HG02970 (cell line): Measurements from ENCODE around the gene C20orf173.
"Not testable (repeated sequence)": the region's sequence is repeated elsewhere in the genome, so short reads cannot be mapped to it uniquely, and the experiment has no call there.

Experiments used
- ATAC-seq: cut with Tn5 transposase; IDR thresholded peaks from one replicate; pipeline ENCODE4 v1.9.1; 2021; ENCODE audit warnings: mild to moderate bottlenecking, moderate library complexity, moderate number of reproducible peaks; ENCODE audit not compliant: unreplicated experiment, low FRiP score

Gene C20orf173

DNA sequence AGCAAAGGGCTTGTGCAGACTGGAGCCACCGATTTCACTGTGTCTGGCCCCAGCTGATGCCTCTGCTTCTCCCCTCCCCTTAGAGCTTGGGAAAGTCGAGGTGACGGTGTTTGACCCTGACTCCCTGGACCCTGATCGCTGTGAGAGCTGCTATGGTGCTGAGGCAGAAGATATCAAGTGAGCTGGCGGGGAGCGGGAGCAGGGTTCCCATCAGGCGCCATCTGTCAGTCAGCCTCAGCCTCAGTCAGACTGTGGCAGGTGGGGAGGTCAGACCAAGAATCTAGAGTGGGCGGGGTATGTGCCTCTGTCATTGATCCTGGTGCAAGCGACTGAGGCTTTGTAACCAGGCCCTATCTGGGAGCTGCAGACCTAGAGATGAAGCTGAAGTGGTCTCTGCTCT is 17.9 kb upstream of the C20orf173 start:
- ATAC-seq, result no peak

DNA sequence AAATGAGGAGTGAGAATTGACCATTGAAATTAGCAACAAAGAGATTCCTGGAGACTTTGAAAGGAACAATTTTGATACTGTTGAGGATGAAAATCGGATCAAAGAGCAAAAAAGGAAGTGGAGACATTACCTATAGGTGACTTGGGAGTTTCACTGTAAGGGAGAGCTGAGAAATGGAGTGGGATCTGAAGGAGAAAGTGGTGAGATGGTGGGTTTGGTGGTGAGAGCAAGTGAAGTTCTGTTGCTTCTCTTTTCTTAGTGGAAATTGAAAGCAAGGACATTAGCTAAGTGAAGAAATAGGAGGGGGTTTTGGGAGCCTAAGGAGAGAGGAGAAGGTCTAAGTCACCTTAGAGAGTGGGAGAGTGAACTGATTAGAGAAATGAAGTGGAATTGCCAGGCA is 16.7 kb upstream of the C20orf173 start:
- ATAC-seq, result no peak

DNA sequence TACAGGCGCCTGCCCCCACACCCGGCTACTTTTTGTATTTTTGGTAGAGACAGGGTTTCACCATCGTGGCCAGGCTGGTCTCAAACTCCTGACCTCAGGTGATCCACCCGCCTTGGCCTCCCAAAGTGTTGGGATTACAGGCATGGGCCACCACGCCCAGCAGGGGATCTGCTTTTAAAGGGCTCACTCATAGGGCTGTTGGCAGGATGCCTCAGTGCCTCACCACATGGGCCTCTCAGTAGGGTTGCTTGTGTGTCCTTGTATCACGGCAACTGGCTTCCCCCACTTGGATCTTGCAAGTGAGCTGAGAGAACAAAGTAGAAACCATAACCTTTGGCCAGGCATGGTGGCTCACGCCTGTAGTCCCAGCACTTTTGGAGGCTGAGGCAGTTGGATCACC is 15.5 kb upstream of the C20orf173 start:
- ATAC-seq, result not testable (repeated sequence)

DNA sequence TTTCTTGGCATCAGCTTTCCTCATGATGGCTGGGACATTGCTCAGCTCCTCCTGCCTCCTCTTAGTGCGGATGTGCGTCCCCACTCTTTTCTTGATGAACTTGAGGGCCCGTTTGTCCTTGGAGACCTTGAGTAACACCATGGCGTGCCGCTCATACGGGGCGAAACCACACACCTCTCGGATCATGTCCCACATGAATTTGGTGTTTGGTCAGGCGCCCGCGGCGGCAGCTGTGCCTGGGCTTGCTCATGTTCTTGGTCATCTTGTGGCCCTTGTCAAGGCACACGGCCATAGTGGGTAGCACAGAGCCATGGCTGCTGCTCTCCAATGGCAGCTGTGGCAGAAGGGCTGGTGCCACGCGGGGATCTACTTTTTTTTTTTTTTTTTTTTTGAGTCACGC is 15.0 kb upstream of the C20orf173 start:
- ATAC-seq, result no peak

DNA sequence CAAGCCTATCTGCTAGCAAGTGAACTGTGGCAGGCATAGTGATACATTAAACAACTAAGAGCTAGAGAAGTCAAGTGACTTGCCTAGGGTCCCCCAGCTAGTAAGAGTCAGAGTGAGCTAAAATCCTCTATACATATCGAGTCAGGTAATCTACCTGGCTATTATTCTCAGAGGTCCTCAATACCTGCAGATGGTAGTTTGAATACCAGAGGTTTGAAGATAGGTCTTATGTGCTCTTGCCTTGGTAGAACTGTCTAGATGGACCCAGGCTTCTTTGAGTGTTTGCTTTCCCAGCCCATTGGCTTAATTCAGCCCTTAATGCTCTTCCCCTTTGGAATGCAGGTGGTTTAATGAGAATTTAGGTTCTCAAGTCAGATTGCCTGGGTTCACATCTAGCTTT is 13.5 kb upstream of the C20orf173 start:
- no peak for ATAC-seq

DNA sequence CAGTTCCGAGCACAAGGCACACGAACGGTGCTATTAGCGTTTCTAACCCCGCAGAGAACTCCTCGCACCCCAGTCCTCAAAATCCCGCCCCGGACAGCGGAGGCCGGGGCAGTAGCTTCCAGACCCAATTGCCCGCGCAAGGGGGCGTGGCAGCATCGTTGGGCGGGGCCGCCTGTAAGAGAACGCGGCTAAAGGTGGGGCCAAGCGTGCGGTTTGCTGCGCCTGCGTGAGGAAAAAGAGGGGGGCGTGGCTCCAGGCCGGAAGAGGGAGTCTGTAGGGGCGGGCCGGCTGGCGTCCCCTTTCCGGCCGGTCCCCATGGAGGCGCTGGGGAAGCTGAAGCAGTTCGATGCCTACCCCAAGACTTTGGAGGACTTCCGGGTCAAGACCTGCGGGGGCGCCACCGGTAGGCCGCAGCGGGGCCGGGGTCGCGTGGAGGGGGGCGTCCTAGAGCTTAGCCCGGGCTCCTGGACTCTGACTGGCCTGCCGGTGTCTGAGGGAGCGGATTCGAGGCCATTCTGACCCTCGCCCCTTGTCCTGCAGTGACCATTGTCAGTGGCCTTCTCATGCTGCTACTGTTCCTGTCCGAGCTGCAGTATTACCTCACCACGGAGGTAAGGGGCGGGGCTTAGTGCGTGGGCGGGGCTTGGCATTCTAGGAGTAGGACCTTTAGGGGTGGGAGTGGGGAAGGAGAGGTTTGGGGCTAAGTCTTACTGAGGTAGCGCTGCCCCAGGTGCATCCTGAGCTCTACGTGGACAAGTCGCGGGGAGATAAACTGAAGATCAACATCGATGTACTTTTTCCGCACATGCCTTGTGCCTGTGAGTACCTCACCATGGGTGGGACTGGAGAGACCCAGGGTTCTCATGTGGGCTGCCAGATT is 12.6 kb upstream of the C20orf173 start, which contains the start of gene ERGIC3:
Gene ERGIC3 (plus strand): TSS at position 296 of the 880 bp plus-strand sequence. CDS start 20 bp downstream, at position 316.
- ATAC-seq, result peak; percentile 71

DNA sequence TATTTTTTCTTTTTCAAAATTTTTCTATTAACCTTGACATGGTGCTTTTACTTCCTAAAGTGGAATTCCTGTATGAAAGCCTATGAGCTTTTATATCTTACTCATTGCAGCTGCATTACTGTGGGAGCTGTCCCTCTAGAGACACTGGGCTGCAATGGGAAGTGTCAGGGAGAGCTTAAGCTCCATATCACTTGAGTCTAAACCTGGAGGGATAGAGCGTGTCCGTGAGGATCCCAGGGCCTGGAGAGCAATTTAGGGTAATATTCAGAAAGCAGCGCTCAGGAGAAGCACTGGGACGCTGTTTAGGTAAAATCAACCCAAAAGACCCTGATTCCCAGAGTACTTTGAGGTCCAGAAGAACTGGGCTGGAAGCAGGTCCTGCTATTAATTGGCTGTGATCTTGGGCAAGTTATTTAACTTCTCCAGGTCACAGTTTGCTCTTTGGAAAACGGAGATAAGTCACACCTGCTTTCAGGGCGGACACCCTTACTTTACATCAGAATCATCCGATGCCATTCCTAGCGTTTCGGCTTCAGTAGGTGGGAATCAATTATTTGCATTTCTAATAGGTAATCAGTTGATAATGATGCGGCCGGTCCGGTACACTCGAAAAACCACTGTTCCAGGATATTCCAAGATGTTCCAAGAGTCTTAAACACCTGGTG is 11.8 kb upstream of the C20orf173 start:
- ATAC-seq, result no peak

DNA sequence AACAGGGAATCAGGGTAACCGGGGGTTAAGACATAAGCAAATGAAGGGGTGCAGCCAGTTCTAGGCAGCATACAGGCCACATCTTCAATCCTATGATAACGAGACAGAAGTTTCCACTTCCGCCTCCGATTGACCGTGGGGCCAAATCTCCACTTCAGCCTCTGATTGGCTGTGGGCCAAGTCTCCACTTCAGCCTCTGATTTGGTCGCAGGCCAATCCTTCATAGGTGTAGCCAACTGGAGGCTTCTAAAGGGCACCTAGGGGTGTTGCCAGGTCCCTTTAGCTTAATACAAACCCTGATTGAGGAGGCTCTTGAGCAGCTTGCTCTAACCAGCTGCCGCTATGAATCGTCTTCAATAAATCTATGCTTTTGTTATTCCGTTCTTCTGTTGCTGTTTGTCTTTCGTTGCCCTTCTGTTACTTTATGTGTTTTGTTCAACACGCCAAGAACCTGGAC is 10.3 kb upstream of the C20orf173 start:
- no peak for ATAC-seq

DNA sequence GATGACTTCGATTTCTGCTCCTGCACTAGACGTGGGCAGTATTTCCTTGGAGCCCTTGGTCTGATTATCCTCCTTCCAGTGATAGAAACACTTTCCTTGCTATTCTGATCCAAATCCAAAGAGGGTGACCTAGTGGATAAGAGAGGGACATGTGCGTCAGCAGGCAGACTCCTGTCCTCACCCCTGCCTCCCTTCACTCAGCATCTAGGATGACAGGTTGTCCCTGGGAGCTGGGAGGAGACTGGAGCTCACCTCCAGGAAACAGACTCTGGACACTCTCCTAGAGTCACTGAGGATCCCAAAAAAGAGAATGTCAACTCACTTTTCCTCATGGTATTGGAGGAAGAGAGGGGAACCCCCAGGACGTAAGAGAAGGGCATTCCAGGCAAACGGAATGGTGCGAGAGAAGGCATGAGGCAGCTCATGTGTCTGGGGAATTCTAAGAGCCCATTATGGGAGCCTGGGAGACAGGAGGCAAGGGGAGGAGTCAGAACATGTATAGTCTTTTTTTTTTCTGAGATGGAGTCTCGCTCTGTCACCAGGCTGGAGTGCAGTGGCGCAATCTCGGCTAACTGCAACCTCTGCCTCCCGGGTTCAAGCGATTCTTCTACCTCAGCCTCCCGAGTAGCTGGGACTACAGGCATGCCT is 2.2 kb downstream of the C20orf173 start:
- no peak for ATAC-seq

DNA sequence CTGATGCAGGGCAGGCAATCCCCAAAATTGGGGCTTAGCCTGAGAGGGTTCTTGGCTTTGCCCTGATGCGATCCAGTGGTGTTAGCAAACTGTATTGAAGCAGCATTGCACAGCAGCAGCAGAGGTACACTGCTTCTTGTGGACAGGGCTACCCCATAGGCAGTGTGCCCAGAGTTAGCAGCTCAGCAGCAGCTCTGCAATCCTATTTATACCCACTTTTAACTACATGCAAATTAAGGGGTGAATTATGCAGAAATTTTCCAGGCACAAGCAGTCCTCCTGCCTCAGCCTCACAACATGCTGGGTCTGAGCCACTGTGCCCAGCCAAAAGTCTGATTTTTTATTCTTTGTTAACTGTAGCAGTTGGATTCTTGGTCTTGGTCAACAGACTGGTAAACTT is 3.8 kb downstream of the C20orf173 start:
- no peak for ATAC-seq

DNA sequence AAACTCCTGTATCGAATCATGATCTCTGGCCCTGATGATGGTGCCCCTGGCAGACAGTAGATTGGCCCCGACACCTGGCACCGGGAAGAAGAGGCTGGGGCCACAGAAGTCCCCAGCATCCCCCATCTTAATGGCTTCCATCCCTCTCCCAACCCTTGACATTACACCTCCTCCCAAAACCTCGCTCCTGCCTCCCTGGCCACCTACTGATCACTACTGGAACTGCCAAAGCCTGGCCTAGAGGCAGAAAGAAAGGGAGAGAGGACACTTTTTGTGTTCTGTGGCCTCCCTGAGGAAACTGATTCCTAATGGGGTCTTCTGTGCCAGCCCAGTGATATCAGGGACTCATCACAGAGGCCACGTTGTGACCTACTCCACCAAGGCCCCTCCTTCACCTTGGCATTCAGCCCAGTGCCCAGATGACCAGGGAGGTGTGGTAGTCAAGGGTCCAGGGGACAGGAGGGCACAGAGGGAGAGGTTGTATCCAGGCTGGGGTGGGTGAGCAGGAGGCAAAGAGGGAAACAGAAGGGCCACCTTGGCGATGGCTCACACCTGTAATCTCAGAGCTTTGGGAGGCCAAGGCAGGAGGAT is 6.1 kb downstream of the C20orf173 start:
- ATAC-seq, result no peak

DNA sequence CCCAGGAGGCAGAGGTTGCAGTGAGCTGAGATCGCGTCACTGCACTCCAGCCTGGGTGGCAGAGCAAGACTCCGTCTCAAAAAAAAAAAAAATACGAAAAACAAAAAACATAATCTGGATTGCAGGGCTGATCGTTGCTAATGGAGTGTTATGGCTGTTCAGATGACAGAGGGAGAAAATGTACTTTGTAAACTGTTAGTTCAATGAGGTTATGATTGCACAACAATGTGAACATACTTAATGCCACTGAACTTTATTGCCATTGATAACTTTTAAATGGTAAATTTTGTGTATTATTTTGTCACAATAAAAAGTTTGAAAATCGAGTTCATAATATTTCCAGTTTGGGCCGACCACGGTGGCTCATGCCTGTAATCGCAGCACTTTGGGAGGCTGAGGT is 10.5 kb downstream of the C20orf173 start:
- no peak for ATAC-seq

DNA sequence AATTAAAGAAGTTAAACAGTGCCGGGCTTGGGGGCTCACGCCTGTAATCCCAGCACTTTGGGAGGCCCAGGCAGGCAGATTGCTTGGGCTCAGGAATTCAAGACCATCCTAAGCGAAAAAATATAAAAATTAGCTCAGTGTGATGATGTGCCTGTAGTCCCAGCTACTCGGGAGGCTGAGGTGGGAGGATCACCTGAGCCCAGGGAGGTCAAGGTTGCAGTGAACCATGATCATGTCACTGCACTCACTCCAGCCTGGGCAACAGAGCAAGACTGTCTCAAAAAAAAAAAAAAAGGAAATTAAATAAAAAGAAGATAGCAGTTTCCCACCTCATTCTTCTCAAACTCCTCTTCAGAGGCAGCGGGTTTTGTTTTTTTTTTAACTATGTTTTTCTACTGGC is 11.7 kb downstream of the C20orf173 start:
- ATAC-seq, result not testable (repeated sequence)

DNA sequence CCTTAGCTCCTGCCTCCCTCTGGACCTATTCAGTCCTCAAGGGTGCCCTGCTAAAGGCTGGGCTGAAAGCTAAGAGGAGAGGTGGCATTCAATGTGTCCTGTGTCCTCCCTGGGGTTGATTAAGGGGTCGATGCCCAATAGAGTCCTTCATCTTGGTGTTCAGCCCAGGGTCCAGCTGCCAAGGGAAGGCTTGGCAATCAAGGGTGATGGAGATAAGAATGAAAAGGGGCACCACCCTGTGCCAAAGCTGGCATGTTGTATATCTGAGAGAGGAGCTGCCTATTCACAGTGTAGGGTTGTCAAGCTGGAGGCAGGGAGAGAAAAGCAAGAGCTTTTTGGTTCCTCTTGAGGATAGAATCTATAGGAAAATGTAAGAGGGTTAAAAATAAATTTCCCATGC is 12.3 kb downstream of the C20orf173 start:
- no peak for ATAC-seq

DNA sequence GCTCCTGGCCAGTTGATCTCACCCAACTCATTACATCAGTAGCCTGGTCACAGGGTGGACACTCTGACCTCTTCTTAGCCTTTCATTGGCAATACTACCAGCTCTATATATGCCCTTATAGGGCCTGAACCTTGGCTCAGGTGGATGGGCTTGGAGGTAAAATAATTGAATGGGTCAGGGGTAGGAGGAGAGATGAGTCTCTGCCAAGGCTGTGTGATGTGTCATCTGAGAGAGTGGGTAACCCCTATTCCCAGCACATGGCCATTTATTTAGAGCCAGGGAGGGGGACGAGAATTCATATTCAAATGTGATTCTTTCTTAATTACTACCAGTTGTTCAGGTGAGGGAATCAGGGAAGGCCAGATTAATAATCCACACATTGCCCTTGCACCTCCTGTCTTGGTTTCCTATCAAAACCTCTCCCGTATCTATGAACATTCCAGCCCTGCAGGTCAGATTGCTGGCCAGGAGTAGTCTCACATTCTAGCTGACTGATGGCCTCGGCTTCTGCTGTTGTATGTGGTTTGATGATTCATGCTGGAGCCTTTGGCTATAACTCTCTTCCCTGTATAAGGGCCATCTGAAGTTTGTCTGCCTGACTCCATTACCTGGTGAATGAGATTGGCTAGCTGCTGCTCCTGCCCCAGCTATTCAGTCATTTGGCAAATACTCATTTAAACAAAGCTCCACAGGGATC is 13.4 kb downstream of the C20orf173 start:
- no peak for ATAC-seq

DNA sequence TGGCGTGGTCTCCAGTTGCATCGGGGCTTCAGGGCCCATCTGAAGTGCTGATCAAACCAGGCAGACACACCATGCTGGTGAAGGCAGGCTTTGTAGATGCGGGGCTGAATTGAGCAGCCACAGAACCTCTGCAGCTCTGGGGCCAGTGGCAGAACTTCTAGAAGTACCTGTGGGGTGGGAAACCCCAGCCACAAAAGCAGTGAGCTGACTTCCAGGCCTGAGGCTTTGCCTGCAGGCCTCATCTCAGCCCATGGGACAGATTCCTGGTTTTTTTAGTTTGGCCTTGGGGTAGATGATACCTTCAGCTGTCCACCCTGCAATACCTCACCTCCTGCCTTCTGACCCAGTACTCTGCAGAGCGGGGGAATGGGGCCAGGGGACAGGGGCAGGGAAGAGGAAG is 14.1 kb downstream of the C20orf173 start:
- no peak for ATAC-seq

DNA sequence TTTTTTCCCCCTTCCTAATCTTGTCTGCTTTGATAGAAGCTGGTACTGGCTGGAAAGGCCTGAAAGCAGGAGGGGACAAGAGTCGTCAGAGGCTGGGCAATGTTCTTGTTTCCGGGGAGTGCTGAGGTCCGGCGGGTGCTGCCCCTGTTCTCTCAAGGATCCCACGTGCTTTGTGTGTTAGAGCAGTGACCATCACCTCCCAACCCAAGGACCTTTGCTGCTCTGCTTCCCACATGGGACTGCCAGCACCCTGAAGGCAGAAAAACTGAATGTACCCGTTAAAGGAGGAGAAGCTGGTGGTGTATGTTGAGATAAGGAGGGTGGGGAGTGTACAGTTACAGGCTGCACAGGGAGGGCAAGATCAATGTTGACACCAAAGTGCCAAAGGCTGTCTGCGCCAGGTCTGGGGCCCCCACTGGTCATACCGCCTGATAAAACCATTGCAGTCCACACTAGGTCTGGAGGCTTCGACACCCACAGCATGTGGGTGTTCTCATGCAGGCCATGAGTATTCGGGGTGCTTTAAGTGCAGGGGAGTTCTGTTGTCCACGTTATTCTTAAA is 15.0 kb downstream of the C20orf173 start:
- ATAC-seq, result no peak

DNA sequence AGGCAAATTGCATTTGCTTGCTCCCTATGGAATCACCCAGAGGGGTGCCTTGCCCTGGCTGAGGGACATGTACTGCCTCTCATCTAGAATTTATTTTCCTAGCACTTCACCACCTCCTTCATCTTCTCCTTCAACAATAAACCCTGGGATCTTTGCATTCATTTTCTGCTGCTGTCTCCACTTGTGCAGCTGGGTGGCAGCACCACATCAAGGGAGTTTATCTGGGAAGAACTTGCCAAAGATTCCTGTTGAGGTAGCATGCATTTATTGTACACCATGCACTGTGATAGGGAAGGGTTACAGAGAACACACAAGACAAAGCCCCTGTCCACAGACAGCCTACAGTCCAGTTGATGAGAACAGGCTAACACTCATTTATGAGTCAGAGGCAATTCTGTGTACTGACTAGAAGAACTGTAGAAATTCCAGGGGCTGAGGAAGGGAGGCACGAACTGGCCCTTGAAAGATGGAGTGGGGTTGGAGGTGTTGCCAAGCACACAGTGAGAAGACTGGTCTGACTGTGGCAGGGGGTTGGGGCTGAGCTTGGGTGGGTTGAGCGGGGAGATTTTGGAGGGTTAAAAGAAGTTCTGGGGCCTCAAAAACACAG is 17.5 kb downstream of the C20orf173 start:
- no peak for ATAC-seq

DNA sequence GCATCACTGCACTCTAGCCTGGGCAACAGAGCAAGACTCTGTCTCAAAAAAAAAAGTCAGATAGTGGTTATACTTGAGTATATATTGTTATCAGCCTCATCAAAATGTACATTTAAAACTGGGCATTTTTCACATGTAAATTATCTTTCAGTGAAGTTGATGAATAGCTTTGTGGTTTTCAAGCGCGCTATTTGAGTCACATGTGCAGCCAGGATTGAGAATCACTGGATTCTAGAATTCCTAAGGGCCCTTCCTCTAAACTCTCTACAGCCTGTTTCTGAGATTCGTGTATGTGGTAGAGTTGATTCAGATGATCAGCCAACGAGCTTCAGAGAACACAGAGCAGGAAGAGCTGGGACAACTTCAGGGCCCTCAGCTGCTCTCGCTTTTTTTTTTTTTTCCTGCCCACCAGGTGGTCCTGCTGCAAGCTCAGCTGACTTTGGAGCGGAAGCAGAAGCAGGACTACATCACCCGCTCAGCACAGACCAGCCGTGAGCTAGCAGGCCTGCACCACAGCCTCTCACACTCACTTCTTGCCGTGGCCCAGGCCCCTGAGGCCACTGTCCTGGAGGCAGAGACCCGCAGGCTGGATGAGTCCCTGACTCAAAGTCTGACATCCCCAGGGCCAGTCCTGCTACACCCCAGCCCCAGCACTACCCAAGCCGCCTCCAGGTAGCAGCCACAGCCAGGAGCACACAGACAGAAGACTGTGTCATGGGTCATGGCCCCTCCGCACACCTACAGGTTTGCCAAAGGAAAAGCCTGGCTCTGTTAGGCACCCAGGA is 18.3 kb downstream of the C20orf173 start:
- no peak for ATAC-seq
